WTC11 (cell line): ENCODE results near the gene HBM.

Experiments
- CREM ChIP-seq: sonication (generic); formaldehyde crosslinking; IDR thresholded peaks from 2 replicates; pipeline ENCODE4 v1.8.1; 2022; ENCODE audit warnings: mild to moderate bottlenecking, missing genetic modification reagents, moderate library complexity
- ELF4 ChIP-seq: sonication (generic); formaldehyde crosslinking; IDR thresholded peaks from 2 replicates; pipeline ENCODE4 v1.8.1; 2022; ENCODE audit warnings: low read depth, mild to moderate bottlenecking, moderate library complexity, missing genetic modification reagents
- EMX1 ChIP-seq: fragments of 250-450 bp; sonication (Bioruptor Pico); IDR thresholded peaks from 2 replicates; pipeline ENCODE4 v1.8.0; 2021; ENCODE audit warnings: mild to moderate bottlenecking
- ZNF121 ChIP-seq: sonication (generic); formaldehyde crosslinking; IDR thresholded peaks from 2 replicates; pipeline ENCODE4 v1.8.0; 2023; ENCODE audit warnings: missing genetic modification reagents
- ZNF671 ChIP-seq: fragments of 250-450 bp; sonication (Bioruptor Pico); IDR thresholded peaks from 2 replicates; pipeline ENCODE4 v1.8.0; 2021; ENCODE audit warnings: mild to moderate bottlenecking
- TF ChIP-seq, protein P1 (sequence below): fragments of 200-600 bp; IDR thresholded peaks from 2 replicates; pipeline ENCODE4 v1.8.0; 2022; ENCODE audit warnings: antibody characterized with exemption
- TF ChIP-seq, protein P2 (sequence below): sonication (generic); formaldehyde crosslinking; IDR thresholded peaks from 2 replicates; pipeline ENCODE4 v1.8.1; 2023; ENCODE audit warnings: mild to moderate bottlenecking, moderate library complexity, missing genetic modification reagents
- TF ChIP-seq, protein P3 (sequence below): sonication (generic); formaldehyde crosslinking; IDR thresholded peaks from 2 replicates; pipeline ENCODE4 v1.8.0; 2022; ENCODE audit warnings: mild to moderate bottlenecking, missing genetic modification reagents
- TF ChIP-seq, protein P4 (sequence below): sonication (generic); formaldehyde crosslinking; IDR thresholded peaks from 2 replicates; pipeline ENCODE4 v1.8.0; 2022; ENCODE audit warnings: mild to moderate bottlenecking, missing genetic modification reagents
- TF ChIP-seq, protein P5 (sequence below): sonication (generic); formaldehyde crosslinking; IDR thresholded peaks from 2 replicates; pipeline ENCODE4 v1.8.0; 2022; ENCODE audit warnings: missing genetic modification reagents

DNA sequence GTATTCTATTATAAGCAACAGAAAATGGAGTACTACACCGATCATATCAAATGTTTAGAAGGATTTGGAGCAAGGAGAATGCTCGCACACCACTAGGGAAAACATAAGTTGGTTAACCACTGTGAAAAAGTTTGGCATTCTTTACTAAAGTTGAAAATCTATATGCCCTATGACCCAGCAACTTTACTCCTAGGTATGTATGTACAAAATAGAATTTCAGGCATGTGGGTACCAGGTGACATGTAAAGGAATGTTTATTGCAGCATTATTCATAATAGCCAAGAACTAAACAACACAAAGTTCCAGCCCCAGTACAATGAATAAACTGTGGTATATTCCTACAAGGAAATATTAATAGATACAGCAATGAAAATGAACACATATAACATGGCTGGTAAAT lies 19.1 kb upstream of the HBM start:
- TF ChIP-seq, protein P1, sequence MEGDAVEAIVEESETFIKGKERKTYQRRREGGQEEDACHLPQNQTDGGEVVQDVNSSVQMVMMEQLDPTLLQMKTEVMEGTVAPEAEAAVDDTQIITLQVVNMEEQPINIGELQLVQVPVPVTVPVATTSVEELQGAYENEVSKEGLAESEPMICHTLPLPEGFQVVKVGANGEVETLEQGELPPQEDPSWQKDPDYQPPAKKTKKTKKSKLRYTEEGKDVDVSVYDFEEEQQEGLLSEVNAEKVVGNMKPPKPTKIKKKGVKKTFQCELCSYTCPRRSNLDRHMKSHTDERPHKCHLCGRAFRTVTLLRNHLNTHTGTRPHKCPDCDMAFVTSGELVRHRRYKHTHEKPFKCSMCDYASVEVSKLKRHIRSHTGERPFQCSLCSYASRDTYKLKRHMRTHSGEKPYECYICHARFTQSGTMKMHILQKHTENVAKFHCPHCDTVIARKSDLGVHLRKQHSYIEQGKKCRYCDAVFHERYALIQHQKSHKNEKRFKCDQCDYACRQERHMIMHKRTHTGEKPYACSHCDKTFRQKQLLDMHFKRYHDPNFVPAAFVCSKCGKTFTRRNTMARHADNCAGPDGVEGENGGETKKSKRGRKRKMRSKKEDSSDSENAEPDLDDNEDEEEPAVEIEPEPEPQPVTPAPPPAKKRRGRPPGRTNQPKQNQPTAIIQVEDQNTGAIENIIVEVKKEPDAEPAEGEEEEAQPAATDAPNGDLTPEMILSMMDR = no peak
- TF ChIP-seq ZNF121 (CRISPR knock-in tag) (no peak), ZNF671 (no peak), ELF4 (CRISPR knock-in tag) (no peak), CREM (CRISPR knock-in tag) (no peak), EMX1 (CRISPR knock-in tag) (no peak)
- TF ChIP-seq, protein P2, sequence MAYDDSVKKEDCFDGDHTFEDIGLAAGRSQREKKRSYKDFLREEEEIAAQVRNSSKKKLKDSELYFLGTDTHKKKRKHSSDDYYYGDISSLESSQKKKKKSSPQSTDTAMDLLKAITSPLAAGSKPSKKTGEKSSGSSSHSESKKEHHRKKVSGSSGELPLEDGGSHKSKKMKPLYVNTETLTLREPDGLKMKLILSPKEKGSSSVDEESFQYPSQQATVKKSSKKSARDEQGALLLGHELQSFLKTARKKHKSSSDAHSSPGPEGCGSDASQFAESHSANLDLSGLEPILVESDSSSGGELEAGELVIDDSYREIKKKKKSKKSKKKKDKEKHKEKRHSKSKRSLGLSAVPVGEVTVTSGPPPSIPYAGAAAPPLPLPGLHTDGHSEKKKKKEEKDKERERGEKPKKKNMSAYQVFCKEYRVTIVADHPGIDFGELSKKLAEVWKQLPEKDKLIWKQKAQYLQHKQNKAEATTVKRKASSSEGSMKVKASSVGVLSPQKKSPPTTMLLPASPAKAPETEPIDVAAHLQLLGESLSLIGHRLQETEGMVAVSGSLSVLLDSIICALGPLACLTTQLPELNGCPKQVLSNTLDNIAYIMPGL = no peak
- TF ChIP-seq, protein P3, sequence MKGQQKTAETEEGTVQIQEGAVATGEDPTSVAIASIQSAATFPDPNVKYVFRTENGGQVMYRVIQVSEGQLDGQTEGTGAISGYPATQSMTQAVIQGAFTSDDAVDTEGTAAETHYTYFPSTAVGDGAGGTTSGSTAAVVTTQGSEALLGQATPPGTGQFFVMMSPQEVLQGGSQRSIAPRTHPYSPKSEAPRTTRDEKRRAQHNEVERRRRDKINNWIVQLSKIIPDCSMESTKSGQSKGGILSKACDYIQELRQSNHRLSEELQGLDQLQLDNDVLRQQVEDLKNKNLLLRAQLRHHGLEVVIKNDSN (CRISPR knock-in tag) = no peak
- TF ChIP-seq, protein P4, sequence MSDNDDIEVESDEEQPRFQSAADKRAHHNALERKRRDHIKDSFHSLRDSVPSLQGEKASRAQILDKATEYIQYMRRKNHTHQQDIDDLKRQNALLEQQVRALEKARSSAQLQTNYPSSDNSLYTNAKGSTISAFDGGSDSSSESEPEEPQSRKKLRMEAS (CRISPR knock-in tag) = no peak
- TF ChIP-seq, protein P5, sequence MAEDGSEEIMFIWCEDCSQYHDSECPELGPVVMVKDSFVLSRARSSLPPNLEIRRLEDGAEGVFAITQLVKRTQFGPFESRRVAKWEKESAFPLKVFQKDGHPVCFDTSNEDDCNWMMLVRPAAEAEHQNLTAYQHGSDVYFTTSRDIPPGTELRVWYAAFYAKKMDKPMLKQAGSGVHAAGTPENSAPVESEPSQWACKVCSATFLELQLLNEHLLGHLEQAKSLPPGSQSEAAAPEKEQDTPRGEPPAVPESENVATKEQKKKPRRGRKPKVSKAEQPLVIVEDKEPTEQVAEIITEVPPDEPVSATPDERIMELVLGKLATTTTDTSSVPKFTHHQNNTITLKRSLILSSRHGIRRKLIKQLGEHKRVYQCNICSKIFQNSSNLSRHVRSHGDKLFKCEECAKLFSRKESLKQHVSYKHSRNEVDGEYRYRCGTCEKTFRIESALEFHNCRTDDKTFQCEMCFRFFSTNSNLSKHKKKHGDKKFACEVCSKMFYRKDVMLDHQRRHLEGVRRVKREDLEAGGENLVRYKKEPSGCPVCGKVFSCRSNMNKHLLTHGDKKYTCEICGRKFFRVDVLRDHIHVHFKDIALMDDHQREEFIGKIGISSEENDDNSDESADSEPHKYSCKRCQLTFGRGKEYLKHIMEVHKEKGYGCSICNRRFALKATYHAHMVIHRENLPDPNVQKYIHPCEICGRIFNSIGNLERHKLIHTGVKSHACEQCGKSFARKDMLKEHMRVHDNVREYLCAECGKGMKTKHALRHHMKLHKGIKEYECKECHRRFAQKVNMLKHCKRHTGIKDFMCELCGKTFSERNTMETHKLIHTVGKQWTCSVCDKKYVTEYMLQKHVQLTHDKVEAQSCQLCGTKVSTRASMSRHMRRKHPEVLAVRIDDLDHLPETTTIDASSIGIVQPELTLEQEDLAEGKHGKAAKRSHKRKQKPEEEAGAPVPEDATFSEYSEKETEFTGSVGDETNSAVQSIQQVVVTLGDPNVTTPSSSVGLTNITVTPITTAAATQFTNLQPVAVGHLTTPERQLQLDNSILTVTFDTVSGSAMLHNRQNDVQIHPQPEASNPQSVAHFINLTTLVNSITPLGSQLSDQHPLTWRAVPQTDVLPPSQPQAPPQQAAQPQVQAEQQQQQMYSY = no peak
